HG03469 (cell line): ENCODE results near the gene ENO3.

Source experiments
- ATAC-seq: cut with Tn5 transposase; IDR thresholded peaks from one replicate; pipeline ENCODE4 v1.9.1; 2021; ENCODE audit warnings: mild to moderate bottlenecking, moderate library complexity, moderate number of reproducible peaks; ENCODE audit not compliant: unreplicated experiment

Gene ENO3

DNA sequence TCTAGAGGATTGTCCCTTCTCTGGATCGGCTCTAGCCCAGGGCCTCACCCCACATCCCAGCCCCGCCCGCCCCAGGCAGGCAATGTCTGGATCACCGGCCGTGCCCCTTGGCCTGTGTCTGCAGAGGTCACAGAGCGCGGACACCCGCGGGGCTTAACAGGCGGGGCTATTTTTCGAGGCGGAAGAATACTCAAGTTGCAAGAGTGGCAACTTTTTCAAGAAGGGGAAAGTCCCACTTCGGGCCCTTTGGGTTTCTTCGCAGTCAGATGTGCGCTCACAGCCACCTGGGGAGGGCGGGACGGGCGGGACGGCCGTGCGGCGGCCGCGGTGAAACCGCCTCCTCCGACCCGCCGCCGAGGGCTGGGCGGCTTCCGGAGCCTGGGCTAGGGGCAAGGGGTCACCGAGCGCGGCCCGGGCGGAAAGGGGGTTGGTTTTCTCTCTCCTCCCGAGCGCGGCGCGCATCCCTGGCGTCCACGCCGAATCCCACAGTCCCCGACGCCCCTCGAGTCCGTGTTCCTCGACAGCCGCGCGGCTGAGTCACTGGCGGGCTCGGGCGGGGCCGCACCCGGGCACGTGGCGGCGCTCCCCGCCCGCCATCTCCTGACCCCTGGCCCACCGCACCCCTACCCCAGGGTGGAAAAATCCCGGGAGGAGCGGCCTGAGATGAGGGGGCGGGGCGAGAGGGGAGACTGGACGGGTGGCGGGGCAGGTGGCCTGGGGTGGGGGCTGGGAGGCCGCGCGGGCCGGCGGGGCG is 1.4 kb upstream of the ENO3 start:
- no peak for ATAC-seq

DNA sequence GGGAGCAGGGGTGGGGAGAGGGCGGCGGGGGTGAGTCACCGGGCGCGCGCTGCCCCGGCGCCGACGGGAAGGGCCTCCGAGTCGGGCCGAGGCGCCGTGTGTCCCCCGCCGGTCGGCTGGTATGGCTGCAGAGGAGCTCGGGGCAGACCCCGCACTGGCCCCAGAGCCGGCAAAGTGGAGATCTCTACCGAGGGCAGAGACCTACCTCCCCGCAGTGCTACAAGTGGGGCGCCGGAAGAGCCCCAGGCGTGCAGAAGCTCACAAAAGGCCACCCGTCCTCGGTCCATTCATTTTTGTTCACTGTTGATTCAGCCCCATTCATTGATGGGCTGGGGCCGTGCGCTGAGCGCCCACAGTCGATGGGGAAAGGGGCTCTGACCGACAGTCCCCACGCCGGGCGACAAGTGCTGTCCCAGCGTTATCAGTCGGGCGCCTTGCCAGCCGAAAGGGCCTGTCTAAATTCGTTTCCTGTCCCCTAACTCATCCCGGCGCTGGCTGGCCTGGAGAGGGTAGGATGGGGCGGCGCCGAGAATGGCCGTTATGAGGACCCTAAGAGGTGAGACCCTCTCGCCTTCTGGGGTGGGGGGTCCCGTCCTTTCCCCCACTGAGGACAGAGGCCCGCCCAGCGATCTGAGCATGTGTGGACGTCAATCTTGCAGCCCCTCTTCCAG is 709 bp upstream of the ENO3 start:
- no peak for ATAC-seq

DNA sequence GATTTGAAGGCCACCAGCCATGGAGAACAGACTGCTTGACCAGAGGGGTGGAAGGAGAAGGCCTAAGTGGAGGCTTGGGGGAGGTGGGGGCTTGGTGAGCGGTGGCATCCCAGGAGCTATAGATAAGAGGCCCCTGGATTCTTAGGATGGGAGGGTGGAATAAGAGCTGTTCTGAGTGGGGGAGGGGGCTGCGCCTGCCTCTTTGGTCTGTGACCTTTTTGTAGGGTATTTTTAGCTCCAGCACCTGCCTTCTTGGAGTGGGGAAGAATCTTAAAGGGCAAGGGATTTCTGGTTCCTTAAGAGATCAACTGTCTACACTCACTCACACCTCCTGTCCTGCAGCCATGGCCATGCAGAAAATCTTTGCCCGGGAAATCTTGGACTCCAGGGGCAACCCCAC is 567 bp downstream of the ENO3 start:
- ATAC-seq, result no peak

DNA sequence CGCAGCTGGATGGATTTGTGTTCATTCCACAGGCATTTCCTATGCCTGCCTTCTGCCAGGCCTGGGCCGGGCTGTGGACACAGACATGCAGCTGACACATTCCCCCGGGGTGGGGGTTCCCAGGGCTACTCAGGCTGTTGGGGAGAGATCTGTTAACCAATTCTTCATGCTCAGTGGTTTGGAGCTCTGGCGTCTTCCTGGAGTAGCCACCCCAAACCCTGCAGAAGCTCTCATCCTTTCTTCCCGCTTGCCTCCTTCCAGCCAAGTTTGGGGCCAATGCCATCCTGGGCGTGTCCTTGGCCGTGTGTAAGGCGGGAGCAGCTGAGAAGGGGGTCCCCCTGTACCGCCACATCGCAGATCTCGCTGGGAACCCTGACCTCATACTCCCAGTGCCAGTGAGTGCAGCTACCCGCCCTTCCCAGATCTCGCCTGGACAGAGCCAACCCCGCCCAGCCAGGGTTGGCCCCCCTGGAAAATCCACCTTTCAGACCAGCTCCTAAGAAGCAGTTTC is 2.6 kb downstream of the ENO3 start:
- ATAC-seq, result no peak

DNA sequence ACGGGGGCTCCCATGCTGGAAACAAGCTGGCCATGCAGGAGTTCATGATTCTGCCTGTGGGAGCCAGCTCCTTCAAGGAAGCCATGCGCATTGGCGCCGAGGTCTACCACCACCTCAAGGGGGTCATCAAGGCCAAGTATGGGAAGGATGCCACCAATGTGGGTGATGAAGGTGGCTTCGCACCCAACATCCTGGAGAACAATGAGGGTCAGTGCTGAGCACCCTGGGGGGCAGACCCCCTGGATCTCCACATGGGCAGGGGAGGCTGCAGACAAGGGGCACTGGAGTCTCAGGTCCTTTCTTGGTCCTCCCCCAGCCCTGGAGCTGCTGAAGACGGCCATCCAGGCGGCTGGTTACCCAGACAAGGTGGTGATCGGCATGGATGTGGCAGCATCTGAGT is 4.2 kb downstream of the ENO3 start:
- no peak for ATAC-seq

DNA sequence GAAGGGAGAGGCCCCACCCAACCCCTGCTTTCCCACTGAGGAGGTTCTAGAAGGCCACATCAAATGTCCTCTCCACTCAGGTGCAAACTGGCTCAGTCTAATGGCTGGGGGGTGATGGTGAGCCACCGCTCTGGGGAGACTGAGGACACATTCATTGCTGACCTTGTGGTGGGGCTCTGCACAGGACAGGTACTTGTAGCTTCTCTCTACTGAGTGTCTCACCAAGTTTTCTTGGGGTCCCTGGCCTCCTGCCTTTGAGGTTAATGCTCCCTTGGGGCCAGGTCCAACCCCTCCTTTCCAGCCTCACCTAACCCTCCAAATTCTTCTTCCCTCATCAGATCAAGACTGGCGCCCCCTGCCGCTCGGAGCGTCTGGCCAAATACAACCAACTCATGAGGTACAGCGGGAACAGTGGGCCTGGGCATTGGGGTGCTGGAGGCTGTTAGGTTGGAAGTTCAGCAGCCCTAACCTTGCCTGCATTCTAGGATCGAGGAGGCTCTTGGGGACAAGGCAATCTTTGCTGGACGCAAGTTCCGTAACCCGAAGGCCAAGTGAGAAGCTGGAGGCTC is 5.7 kb downstream of the ENO3 start:
- ATAC-seq, result no peak

DNA sequence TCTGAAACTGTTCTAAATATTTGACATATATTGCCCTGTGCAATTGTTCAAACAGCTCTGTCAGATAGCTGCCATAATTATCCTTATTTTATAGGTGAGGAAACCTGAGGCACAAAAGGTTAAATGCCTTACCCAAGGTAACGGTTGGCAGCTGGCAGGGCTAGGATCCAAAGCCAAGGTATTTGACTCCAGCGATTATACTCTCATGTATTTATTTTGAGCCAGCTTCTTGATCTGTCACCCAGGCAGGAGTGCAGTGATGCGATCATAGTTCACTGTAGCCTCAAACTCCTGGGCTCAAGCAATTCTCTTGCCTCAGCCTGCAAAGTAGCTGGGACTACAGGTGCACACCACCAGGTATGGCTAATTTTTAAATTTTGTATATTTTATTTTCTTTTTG is 7.2 kb downstream of the ENO3 start:
- ATAC-seq, result no peak

DNA sequence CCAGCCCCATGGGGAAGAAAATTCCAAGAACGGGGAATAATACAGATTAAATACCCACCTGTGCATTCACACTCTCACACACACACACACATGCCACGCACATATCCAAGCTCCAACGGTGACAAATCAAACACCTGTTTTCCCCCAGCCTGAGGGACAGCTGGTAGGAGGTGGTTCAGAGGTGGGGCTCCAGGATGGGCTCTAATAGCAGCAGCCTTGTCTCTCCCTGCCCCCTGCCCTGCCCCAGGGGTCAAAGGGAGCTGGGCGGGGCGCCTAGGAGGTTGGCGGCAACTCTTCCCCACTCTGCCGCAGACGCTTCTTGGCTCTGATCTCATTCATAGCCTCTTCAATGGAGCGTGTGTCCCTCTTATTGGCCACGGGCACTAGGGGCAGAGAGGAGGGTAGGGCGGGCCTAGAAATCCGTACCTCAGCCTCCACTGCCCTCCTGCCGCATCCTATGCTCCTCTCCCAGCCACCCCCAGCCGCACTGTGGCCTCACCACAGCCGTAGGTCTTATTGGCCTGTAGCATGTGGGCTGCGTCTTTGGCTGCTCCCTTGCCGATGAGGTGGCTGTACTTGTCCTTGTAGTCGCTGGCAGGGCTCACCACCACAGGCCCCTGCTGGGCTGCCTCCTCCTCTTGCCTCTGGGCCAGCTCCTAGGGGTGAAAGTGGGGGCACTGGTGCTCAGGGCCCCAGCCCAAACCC is 8.5 kb downstream of the ENO3 start:
- no peak for ATAC-seq

DNA sequence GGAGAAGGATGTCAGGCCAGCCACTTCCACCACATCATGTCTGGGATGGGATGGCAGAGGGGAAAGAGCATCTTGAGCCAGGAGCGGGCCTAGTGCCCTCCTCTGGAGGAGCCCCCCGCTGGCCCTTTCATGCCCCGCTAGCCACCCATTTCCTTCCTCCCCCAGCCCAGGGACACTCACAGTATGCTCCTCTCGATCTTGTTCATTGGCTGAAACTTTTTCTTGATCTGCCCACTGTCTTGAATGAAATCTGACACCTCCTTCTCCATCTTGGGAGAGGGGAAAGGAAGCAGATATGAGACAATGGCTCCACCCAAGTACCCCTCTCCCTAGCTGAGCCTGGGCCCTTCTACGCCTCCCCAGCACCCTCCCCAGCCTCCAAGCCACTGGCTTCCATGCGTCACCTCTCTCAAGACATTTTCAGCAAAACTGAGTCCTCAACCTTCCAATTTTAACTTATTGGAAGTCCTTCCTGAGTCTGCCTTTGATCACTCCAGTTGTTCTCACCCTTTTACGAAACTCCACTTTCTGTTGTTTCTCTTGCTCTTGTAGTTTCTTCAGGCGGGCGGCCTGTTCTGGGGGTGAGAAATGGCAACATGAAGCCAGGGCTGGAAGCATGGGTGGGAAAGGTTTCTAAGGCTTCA is 9.5 kb downstream of the ENO3 start:
- no peak for ATAC-seq

DNA sequence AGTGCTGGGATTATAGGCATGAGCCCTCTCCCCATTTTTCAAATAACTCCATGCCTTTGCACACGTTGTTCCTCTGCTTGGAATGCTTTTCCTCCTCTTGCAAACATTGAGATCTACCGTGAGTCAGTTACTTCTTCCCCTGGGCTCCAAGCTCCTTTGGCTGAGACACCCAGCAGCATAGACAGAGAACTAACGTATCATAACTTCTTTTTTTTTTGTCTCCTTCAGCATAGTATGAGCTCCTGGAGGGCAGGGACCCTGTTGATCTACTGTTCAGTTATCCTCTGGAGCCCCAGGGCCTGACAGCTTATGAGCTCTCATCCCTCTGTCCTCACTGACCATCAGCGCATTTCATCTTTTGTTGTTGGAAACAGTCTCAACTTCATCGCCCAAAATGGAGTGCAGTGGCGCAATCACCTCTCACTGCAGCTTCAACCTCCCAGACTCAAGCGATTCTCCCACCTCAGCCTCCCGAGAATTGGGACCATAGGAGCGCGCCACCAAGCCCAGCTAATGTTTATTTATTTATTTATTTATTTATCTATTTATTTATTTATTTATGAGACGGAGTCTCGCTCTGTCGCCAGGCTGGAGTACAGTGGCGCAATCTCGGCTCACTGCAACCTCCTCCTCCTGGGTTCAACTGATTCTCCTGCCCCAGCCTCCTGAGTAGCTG is 14.5 kb downstream of the ENO3 start:
- no peak for ATAC-seq

DNA sequence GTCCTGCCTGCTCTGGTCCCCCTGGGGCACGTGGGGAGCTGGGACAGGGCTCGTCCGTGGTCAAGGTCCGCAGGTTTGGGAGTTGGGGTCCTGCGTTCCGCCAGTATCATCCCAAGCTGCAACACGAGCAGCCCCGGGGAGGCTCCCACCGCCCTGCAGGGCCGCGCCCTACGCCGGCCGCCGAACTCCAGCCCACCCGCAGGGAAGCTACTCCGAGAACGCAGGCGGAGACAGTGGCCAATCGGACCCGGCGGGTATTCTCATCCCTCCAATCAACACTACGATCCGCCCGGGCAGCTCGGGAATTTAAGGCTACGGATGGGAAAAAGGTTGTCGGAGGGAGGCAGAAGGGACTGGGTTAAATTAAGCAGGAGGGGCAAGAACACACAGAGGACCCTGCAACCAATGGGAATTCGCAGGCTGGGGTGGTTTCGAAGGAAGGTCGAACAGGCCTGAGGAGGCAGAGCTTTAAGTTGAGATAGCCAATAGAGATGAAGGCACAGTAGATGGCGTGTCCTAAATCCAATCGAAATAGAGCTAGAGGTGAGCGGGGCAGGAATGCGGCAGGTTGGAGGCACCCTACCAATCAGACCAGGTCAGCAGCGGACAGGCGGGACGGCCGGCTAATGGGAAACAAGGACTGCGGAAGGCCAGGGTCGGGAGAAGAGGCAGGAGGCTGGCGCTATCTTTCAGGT is 16.1 kb downstream of the ENO3 start:
- peak; percentile 67 for ATAC-seq

DNA sequence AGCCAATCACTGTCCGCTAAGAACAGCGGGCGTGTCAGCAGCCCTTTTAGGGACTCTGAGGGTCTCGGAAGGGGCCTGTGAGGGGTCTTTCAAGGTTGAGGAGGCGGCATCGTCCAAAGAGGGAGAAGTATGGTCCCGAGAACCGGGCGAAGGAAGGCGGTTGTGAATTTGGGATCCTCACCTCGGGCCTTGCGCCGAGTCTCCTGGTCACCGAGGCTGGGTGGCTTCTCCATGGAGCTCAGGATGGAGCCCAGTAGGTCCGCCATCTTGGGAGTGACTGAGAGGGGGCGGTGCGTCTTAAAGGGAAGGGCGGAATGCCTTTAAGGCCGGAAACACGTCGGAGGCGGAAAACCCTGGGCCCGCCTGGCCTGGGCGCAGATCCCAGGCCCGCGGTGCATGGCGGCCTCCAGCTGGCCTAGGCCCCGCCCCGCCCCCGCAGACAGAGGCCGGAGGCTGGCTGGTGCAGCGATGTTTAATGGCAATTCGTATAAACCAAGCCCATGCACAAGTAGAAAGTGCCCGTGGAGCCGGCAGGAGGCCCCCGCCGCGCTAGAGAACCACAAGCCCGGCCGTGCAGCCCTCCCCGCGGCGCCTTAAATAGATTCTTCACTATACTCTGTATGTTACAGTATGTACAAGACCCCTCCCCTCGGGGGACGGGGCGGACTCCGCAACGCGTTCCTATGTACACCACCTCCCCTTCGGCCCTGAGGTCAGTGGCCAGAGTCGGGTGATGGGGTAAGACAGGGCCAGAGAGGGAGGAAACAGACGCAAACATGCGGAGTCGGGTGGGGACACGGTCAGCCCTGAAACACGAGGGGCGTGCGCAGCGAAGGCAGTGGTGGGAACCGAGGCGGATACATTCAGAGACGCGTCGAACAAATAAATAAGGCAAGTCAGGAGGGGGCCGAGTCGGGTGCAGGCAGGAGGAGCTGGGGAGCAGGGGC is 16.9 kb downstream of the ENO3 start, which contains the start of gene SPAG7:
TSS of gene SPAG7 (minus strand) at position 279 of the 947 bp plus-strand sequence. CDS start at position 266, 13 bp downstream.
- peak; percentile 32 for ATAC-seq

DNA sequence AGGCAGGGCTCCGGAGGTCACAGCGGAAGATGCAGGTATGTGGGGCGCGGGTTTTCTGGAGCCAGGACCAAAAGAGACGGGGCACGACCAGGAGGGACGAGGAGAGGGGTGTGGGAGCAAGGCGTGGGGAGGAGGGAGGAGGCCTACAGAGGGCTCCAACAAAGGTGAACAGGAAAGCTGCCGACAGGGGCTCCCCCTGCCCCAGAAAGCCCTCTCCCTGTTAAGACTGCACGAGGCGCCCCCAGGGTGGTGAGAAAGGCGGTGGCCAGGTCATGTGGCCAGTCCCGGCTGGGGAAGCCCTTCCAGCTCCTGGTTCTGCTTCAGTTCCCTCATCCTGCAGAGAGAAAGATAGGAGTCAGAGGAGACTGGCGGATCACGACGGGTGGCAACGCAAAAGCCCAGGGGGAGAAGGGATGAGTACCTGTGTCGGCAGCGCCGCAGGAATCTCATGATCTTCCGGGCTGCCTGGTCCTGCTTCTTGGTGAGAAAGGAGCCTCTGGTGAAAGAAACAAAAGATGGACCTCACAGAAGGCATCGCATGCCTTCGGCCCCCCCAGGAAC is 17.6 kb downstream of the ENO3 start:
- ATAC-seq, result no peak

DNA sequence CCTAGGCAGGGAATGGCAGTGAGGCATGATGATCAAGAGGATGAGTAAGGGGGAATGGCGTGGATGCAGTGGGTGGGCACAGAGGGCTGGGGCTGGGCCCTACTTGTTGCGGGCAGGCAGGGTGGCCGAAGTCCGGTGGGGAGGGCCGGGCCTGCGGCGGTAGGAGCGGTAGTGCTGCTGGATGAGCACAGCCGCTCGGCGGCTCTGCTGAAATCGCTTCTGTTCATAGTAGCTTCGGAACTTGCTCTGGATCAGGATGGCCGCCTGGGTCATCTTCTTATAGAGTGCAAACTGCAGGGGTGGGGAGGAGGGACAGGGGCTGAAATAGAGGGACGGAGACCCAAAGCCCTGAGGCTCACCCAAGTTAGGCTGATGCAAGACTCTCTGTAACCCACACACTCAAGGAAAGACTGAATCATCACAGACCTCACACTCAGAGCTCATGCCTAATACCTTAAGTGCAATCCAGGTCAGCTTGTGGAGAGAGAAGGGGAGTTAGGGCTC is 18.2 kb downstream of the ENO3 start:
- ATAC-seq, result no peak

DNA sequence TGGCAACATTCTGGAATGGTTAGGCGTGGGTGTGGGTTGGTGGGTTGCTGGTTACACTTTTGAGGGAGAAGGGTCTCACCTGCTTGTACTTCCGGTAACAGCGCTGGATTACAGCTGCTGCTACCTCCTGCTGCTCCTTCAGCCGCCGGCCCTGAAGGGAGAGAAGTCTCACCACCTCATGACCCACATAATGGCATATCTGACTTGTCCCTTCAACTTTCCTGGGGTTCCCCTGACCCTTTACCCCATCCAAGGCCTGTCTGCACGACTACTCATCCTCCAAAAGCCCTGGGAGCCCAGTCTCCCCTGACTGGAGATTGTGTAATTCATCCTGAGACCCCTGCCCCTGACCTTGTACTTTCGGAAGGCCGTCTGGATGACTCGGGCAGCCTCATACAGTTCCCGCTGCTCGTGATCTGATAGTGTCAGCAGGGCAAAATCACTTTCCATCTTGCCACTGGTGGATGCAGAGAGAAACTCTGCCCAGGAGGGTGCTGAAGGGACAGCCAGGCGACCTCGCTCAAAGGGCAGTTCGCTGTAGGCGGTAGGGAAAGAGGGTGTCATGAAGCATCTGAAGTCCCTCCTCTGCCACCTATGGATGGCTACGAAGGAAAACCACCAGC is 18.7 kb downstream of the ENO3 start:
- ATAC-seq, result no peak

DNA sequence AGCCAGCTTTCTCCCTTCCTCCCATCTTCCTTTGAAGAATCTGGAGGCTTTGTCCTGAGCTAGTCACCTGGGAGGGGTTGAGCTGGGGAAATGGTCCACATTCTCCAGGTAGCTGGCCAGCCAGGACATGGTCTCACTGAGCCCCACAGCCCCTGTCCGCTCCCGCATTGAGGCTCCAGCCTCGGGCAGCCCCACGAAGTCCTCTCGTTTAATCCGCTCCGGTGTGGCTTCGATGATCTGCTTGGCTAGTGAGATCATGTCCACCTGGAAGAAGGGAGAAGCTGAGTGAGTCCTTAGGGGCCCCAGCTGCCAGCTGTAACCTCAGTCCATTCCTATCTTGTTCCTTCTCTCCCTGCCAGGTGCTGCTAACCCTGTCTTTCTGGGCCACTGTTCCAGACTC is 19.4 kb downstream of the ENO3 start:
- no peak for ATAC-seq

DNA sequence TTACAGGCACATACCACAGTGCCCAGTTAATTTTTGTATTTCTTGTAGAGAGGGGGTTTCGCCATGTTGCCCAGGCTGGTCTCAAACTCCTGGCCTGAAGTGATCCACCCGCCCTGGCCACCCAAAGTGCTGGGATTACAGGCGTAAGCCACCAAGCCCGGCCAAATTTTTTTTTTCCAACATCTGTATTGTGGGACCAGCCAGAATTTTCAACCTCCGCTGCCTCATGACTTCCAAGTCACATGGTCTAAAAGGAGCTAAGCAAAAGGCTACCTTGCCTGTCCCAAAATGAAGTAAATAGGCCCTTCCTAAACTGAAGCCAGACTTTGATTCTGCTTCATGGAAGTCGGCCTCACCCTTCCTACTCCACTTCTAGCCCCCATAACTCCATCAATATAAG is 20.9 kb downstream of the ENO3 start:
- ATAC-seq, result no peak

DNA sequence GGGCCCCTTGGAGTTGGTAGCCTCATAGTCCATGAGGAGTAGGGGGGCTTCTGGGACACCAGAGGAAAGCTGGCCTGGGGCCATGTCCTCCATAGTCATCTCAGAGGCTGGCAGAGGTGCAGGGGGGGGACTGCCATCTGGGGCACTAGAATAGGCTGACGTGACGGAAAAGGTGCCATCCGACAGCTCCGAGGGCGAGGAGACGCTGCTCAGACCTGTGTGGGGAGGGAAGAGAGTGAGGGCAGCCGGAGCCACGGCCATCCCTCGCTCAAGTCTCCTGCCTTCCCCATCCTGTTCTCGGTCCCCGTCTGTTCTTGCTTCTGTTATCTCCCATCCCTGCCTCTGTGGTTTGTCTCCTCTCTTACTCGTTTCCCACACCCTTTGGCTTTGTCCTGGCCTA is 21.4 kb downstream of the ENO3 start:
- ATAC-seq, result no peak
